HG02759 (cell line): ENCODE measurements around the gene PLGLB1.
"Not testable (repeated sequence)": the region's sequence is repeated elsewhere in the genome, so short reads cannot be mapped to it uniquely, and the experiment has no call there.

Source experiments
- ATAC-seq: cut with Tn5 transposase; IDR thresholded peaks from one replicate; pipeline ENCODE4 v1.9.1; 2021; ENCODE audit warnings: mild to moderate bottlenecking, moderate library complexity; ENCODE audit not compliant: unreplicated experiment

PLGLB1 gene

DNA sequence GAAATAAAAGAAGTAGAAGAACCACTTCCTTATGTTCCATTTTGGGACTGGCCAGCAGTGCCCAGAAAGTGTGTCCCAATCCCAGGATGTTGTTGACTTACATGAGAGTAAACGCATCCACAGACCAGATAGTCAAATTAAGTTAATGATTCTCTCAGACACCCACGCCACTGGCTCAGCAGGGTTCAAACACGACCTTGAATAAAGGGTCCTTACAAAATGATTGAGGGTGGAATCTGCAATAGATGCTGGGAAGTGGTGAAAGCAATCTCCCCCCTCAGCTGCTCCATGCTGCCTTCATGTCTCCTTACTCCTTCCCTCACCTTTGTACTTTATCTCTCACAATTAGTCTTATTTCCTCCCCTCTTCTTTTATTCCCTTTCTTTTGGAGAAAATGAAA lies at the start of gene PLGLB1:
PLGLB1 (minus strand) TSS at position 101 of the 400 bp plus-strand sequence; CDS start at position 40, 61 bp downstream.
- ATAC-seq: not testable (repeated sequence)

DNA sequence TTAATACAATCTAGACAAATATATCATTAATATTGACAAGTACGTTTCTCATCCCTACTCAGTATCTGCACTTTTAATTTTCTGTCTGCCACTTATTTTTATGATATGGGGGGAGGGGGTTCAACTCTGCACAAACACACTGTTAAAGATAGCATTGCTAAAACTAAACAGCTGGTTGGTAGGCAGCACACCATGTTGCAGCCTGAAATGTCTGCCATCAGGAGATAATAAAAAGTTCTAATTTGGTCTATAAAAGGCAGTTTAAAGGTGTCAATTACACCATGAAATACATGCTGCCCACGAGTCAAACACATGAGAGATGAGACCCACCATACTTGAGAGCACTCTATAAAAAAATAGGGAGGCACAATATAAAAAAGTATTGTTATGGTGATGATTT lies 42.7 kb upstream of the PLGLB1 start:
- ATAC-seq: not testable (repeated sequence)

DNA sequence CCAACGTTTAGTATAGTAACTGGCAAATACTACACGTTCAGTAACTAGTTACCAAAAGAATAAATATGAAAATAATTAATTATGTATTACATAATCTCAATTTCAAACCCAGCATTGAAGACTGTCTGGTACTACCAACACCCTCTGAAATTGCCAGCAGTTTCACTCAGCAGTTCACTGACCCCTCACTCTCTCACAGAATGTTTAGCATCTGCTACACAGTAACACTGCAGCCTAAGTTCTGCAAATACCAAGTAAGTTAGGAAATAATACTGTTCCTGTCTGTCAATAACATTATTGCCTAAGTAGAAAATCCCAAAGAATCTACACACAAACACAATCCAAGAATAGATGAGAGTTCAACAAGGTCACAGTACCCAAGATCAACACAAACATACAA lies 41.8 kb upstream of the PLGLB1 start:
- not testable (repeated sequence) for ATAC-seq

GRCh38 chr2:87061519-87061918 lies 39.9 kb upstream of the PLGLB1 start:
- not testable (repeated sequence) for ATAC-seq

GRCh38 chr2:87057606-87058005 lies 36.0 kb upstream of the PLGLB1 start:
- not testable (repeated sequence) for ATAC-seq

- ATAC-seq: not testable (repeated sequence)
Observed at GRCh38 chr2:87056843-87057242, 35.2 kb upstream of the PLGLB1 start.

DNA sequence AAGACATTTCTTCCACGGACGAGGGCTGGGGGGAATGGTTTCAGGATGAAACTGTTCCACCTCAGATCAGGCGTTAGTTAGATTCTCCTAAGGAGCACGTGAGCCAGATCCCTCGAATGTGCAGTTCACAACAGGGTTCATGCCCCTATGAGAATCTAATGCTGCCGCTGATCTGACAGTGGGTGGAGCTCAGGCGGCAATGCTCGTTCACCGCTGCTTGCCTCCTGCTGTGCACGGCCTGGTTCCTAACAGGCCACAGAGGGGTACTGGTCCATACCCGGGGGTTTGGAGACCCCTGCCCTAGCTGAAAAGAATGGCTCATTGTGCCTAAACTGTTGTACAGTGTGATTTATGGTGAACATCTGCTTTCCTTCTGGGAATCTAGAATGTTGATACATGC lies 34.8 kb upstream of the PLGLB1 start:
- ATAC-seq: not testable (repeated sequence)

DNA sequence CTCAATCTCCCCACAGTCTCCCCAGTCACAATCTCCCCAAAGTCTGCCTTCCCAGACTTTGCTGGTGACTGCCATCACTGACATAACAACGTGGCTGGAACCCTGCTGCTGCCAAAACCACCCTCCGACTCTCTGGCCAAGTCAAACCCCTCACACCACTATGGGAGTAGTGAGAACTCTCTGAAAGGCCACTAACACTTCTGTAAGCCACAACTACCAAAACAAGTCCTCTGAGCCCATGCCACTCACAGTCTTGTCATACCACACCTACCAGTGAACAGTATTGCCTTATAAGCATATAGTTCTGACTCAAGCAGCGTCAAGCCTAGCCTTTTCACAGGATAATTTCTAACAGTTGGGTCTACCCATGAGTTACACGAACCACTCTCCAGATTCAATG lies 32.7 kb upstream of the PLGLB1 start:
- ATAC-seq: not testable (repeated sequence)

GRCh38 chr2:87041321-87041978 lies 19.8 kb upstream of the PLGLB1 start:
- not testable (repeated sequence) for ATAC-seq

GRCh38 chr2:87028607-87029006 lies 7.0 kb upstream of the PLGLB1 start:
- ATAC-seq: not testable (repeated sequence)

- ATAC-seq: not testable (repeated sequence)
Observed at GRCh38 chr2:87026816-87027215, 5.2 kb upstream of the PLGLB1 start.

GRCh38 chr2:87025927-87026326 lies 4.3 kb upstream of the PLGLB1 start:
- ATAC-seq: not testable (repeated sequence)

- not testable (repeated sequence) for ATAC-seq
Observed at GRCh38 chr2:87023988-87024615, 2.5 kb upstream of the PLGLB1 start.

GRCh38 chr2:87021043-87021442 lies 601 bp downstream of the PLGLB1 start:
- ATAC-seq: not testable (repeated sequence)

DNA sequence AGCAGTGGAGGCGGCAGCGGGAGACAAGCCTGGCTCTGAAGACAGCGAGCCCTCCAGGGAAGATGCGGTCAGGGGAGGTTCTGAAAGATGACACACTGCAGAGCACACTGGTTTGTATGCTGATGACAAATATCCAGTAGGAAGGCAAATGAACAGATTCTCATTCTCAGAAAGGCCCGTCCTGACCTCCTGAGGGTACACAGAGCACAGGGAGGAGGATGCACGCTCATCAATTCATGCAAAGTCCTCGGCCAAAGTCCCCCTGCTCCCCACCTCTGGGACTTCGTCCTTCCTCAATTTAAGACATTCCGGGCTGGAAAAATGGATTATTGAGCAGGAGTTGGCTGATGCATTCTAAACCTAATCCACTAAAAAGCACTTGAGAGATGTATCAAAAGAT lies 2.6 kb downstream of the PLGLB1 start:
- ATAC-seq: not testable (repeated sequence)

DNA sequence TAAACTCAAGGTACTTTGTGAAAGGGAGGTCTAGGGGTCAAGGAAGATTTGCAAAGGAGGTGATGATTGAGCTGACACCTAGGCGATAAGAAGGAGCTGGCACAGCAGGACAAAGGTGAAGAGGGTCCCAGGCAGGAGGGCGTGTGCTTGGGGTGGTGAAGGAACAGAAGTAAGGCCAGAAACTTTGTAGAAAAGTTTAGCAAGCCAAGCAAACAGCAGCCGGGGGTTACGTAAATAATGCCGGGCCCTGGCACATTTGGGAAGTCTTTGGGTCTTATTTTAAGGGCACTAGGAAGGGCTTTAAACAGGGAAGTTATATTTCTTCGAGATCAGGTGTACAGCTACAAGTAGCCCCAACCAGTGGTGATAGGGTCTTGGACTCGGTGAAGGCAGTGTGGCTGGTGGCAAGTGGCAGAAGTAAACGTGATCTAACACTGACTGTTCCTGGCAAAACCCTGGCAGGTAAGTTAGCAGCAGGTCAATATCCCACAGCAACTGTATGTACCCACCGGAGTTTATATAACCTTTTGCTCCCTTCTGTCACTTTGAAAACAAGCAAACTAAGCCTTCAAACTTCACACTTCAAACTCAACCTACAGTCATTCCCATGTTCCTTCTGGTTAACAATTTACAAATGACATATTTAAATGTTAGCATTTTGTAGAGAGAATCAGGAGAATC lies 7.0 kb downstream of the PLGLB1 start:
- not testable (repeated sequence) for ATAC-seq

GRCh38 chr2:87004398-87004797 lies 17.2 kb downstream of the PLGLB1 start:
- not testable (repeated sequence) for ATAC-seq
